HG03060 (cell line): ENCODE measurements around the gene MRC1.

Experiments used
- ATAC-seq: cut with Tn5 transposase; IDR thresholded peaks from one replicate; pipeline ENCODE4 v1.9.1; 2021; ENCODE audit warnings: low read depth, moderate number of reproducible peaks; ENCODE audit not compliant: unreplicated experiment

MRC1 gene

DNA sequence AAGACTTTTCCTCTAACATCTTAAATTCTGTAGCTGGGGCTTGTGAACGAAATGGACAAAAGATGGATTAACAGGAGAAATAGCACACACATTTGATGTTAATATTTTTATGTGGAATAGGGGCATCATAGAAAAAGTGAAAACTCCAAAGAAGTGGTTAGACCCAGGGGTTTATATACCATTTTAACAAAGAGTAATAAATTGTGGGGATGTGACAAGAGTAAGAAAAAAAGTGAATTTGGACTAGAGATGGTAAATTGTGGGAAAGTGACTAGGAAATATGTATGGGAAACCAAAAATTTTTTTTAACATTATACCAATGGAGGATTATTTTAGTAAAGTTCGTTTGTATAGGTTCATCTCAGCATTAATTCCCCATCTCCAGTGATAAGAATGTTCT is 150.7 kb downstream of the MRC1 start:
- no peak for ATAC-seq
